MM.1S (cell line): ENCODE measurements around the gene PLCB4.
A peak's percentile ranks its signal among the peaks of the same experiment; 100 is the strongest.

Experiments
- DNase-seq: peaks from one replicate; pipeline ENCODE4 v3.0.0-alpha.2; 2015
- H2AFZ ChIP-seq: fragments of 300-600 bp; sonication (generic); 2 replicates; pipeline ENCODE4 v1.6.0; 2016; ENCODE audit warnings: antibody characterized with exemption, low read length
- H3F3A ChIP-seq: fragments of 300-600 bp; sonication (generic); 2 replicates; pipeline ENCODE4 v1.6.1; 2016; ENCODE audit warnings: mild to moderate bottlenecking, antibody characterized with exemption, low read length, moderate library complexity, mixed read lengths; ENCODE audit not compliant: insufficient read depth
- H3K27ac ChIP-seq: fragments of 300-600 bp; sonication (generic); 2 replicates; pipeline ENCODE4 v1.5.1; 2016; ENCODE audit warnings: mild to moderate bottlenecking, low read length
- H3K27me3 ChIP-seq: fragments of 300-600 bp; sonication (generic); replicated peaks from 2 replicates; pipeline ENCODE4 v1.6.0; 2016; ENCODE audit warnings: low read length; ENCODE audit not compliant: insufficient read depth
- H3K36me3 ChIP-seq: fragments of 300-600 bp; sonication (generic); replicated peaks from 2 replicates; pipeline ENCODE4 v1.6.1; 2016; ENCODE audit warnings: mild to moderate bottlenecking, low read length, mixed read lengths; ENCODE audit not compliant: insufficient read depth
- H3K4me1 ChIP-seq: fragments of 300-600 bp; sonication (generic); 2 replicates; pipeline ENCODE4 v1.6.1; 2016; ENCODE audit warnings: low read length, mixed read lengths
- H3K4me2 ChIP-seq: fragments of 300-600 bp; sonication (generic); 2 replicates; pipeline ENCODE4 v1.6.0; 2016; ENCODE audit warnings: low read depth, low read length
- H3K4me3 ChIP-seq: fragments of 300-600 bp; sonication (generic); 2 replicates; pipeline ENCODE4 v1.5.1; 2016; ENCODE audit warnings: low read length, mixed read lengths
- H3K79me2 ChIP-seq: fragments of 300-600 bp; sonication (generic); 2 replicates; pipeline ENCODE4 v1.6.1; 2016; ENCODE audit warnings: mixed run types, low read length, mixed read lengths
- H3K9ac ChIP-seq: fragments of 300-600 bp; sonication (generic); 2 replicates; pipeline ENCODE4 v1.6.1; 2016; ENCODE audit warnings: low read length, mixed read lengths
- H3K9me2 ChIP-seq: fragments of 300-600 bp; sonication (generic); replicated peaks from 2 replicates; pipeline ENCODE4 v1.6.1; 2016; ENCODE audit warnings: mild to moderate bottlenecking, low read length, mixed read lengths; ENCODE audit not compliant: insufficient read depth
- H3K9me3 ChIP-seq: fragments of 300-600 bp; sonication (generic); replicated peaks from 2 replicates; pipeline ENCODE4 v1.6.1; 2016; ENCODE audit warnings: mild to moderate bottlenecking, low read length, mixed read lengths; ENCODE audit not compliant: insufficient read depth
- H4K20me1 ChIP-seq: fragments of 300-600 bp; sonication (generic); 2 replicates; pipeline ENCODE4 v1.6.1; 2016; ENCODE audit warnings: mild to moderate bottlenecking, low read length, moderate library complexity, mixed read lengths; ENCODE audit not compliant: insufficient read depth
- EZH2 ChIP-seq: fragments of 300-600 bp; sonication (generic); optimal IDR thresholded peaks from 2 replicates; pipeline ENCODE3; 2017; ENCODE audit warnings: low read depth, mild to moderate bottlenecking, antibody characterized with exemption, low read length, mixed read lengths
- EZH2phosphoT487 ChIP-seq: fragments of 300-600 bp; sonication (generic); IDR thresholded peaks from 2 replicates; pipeline ENCODE4 v1.6.1; 2018; ENCODE audit warnings: antibody characterized with exemption, low read length
- TF ChIP-seq, protein P1 (sequence below): fragments of 300-600 bp; sonication (generic); IDR thresholded peaks from 2 replicates; pipeline ENCODE4 v1.5.1; 2016; ENCODE audit warnings: antibody characterized with exemption, low read length, mixed read lengths

Gene PLCB4

DNA sequence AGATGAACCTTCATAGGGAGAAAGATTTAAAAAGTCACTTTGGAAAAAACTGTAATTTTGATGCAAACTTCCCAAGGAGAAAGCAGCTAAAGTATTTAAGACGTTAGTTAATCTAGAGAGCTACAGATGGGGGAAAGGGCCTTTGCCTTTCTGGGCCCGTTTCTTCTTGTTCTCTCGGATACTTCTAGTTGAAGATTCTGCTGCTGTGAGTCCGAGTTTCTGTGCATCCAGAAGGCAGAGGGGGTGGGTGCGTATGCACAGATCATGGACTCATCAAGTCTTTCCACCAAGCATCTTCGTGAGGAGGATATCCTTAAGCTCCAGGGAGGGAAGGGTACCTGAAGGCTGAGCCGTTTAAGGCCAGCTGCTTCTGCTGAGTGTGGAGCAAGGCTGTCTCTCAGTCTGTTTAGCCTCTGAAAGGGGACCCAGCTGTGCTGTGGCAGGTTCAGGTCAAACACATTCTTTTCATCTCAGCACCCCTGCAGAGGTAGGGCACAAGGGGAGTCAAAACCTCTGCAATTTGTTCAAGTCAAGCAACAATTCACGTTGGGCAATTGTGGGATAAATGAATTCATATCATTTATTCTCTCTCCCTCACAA, 449.8 kb downstream of the PLCB4 start:
- no peak for TF ChIP-seq EZH2phosphoT487
- TF ChIP-seq EZH2 = no peak
- TF ChIP-seq, protein P1, sequence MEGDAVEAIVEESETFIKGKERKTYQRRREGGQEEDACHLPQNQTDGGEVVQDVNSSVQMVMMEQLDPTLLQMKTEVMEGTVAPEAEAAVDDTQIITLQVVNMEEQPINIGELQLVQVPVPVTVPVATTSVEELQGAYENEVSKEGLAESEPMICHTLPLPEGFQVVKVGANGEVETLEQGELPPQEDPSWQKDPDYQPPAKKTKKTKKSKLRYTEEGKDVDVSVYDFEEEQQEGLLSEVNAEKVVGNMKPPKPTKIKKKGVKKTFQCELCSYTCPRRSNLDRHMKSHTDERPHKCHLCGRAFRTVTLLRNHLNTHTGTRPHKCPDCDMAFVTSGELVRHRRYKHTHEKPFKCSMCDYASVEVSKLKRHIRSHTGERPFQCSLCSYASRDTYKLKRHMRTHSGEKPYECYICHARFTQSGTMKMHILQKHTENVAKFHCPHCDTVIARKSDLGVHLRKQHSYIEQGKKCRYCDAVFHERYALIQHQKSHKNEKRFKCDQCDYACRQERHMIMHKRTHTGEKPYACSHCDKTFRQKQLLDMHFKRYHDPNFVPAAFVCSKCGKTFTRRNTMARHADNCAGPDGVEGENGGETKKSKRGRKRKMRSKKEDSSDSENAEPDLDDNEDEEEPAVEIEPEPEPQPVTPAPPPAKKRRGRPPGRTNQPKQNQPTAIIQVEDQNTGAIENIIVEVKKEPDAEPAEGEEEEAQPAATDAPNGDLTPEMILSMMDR = no peak
- H2AFZ ChIP-seq = no peak overlapping the region
- H3K36me3 ChIP-seq = 0 out of 2 replicates have a peak, but pooled peaks cover 17% of the 10 kb centered on the region
- peaks cover 31% of the 10 kb centered on the region for H3F3A ChIP-seq
- peak overlapping the region; percentile 90 for H3K4me3 ChIP-seq
- H3K4me2 ChIP-seq = peak overlapping the region; percentile 80
- no peak overlapping the region for H3K27ac ChIP-seq
- H4K20me1 ChIP-seq = 0 out of 2 replicates have a peak, but pooled peaks cover 3% of the 10 kb centered on the region
- H3K4me1 ChIP-seq = peaks cover 23% of the 10 kb centered on the region; the same call in 1 of the 2 replicates
- H3K9me2 ChIP-seq = no peaks in the 10 kb centered on the region
- H3K79me2 ChIP-seq = peaks cover 100% of the 10 kb centered on the region
- no peaks in the 10 kb centered on the region for H3K9me3 ChIP-seq
- DNase-seq = peak; percentile 31
- peak overlapping the region; percentile 94; the same call in 1 of the 2 replicates for H3K9ac ChIP-seq
- H3K27me3 ChIP-seq = no peaks in the 10 kb centered on the region

DNA sequence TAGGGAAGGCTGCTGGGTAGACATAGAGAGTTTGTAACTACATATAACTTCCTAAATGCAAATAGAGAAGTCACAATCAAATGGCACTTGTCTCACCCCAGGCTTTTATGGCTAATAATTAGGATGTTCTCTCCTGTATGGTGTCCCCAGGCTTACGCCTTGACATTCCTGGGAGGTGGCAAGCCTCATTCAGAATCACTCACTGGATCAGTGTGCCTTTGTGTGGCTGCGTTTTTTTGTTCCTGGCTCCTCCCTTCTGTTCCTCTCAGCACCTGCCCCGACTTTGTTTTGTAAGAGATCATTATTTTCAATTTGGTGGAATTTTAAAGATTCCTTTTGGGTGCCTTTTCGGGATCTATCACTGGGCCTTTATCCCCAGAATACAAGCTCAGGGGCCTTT, 451.2 kb downstream of the PLCB4 start:
- DNase-seq = no peak
- TF ChIP-seq EZH2phosphoT487 (no peak), EZH2 (no peak)
- TF ChIP-seq, protein P1 = no peak
- Histone ChIP-seq H2AFZ (no peak overlapping the region), H3K36me3 (0 out of 2 replicates have a peak, but pooled peaks cover 20% of the 10 kb centered on the region), H3K79me2 (peaks cover 100% of the 10 kb centered on the region), H3K9me3 (no peaks in the 10 kb centered on the region), H3K9me2 (no peaks in the 10 kb centered on the region), H3K9ac (no peak overlapping the region), H3K27me3 (no peaks in the 10 kb centered on the region), H3K4me3 (no peak overlapping the region), H3F3A (peaks cover 25% of the 10 kb centered on the region; the same call in 1 of the 2 replicates), H3K27ac (no peak overlapping the region), H4K20me1 (0 out of 2 replicates have a peak, but pooled peaks cover 3% of the 10 kb centered on the region), H3K4me2 (peak overlapping the region; percentile 80; the same call in 1 of the 2 replicates), H3K4me1 (peaks cover 23% of the 10 kb centered on the region; the same call in 1 of the 2 replicates)

DNA sequence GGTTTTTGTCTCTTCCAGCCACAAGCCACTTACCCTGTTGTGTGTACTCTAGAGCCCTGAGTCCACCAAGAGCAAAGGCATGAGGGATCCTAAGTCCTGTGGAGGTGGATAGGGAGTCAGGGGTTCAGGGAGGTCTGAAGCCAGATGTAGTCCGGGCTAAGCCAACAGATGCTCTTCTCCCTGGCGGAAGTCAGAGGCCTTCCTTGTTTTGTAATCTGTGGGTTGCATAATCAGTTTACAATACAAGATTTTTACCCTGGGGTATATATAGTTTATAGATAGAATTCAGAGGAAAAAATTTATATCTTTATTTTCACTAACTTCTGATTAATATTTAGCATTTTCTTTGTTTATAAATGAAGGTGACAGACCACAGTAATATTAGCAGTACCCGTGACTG, 454.7 kb downstream of the PLCB4 start:
- H2AFZ ChIP-seq = no peak overlapping the region
- TF ChIP-seq, protein P1 = no peak
- TF ChIP-seq EZH2phosphoT487 (no peak), EZH2 (no peak)
- no peak for DNase-seq
- no peak overlapping the region for H3K9ac ChIP-seq
- H3K27me3 ChIP-seq = no peaks in the 10 kb centered on the region
- H3F3A ChIP-seq = peaks cover 27% of the 10 kb centered on the region
- peaks cover 90% of the 10 kb centered on the region for H3K79me2 ChIP-seq
- no peak overlapping the region for H3K27ac ChIP-seq
- H3K36me3 ChIP-seq = peaks cover 34% of the 10 kb centered on the region
- 0 out of 2 replicates have a peak, but pooled peaks cover 3% of the 10 kb centered on the region for H4K20me1 ChIP-seq
- H3K9me2 ChIP-seq = no peaks in the 10 kb centered on the region
- H3K9me3 ChIP-seq = no peaks in the 10 kb centered on the region
- H3K4me1 ChIP-seq = peaks cover 15% of the 10 kb centered on the region; the same call in 1 of the 2 replicates
- no peak overlapping the region for H3K4me3 ChIP-seq
- H3K4me2 ChIP-seq = no peak overlapping the region
